GM12891 (cell line): Measurements from ENCODE around the gene MAN2B1.

Experiments used
- POLR2A ChIP-seq: IDR thresholded peaks from 2 replicates; pipeline ENCODE4 v1.6.1; 2011; ENCODE audit warnings: low read depth, low read length, control low read depth
- POLR2AphosphoS5 ChIP-seq: IDR thresholded peaks from 2 replicates; pipeline ENCODE4 v1.6.1; 2011; ENCODE audit warnings: low read depth, low read length, control low read depth

DNA sequence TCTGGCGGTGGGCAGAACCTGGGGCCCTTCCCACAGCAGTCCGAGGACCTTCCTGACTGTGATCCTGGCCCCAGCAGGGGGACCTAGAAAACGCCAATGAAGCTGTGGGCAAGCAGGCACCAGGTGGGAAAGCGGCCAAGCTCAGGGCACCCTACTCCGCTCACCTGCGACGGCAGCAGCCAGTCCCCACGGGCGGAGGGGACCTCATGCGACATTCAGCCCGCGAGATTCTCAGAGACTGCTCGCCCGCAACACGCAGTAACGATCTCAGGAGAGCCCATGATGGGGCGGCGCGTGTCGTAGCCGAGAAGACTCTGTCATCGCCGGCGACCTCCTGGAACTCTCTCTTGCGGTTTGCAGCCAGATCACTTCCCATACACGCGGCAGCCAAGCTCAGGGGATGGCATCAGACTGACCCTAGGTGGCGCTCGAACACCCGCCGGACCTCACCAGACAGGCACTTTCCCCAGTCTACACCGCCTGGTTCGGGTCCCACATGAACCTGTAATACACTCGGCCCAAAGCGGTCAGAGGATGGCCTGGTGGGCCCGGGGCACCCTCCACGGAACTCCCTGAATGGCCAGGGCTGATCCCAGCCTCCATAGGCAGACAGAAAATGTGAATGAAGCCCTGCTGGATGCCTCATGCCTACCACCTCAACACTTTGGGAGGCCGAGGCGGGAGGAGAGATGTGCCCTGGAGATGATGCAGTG lies 26.5 kb downstream of the MAN2B1 start:
- TF ChIP-seq POLR2A (no peak), POLR2AphosphoS5 (no peak)
